GM19324 (cell line): ENCODE data around the gene PHYKPL.
"Not testable (repeated sequence)": the region's sequence is repeated elsewhere in the genome, so short reads cannot be mapped to it uniquely, and the experiment has no call there.

Experiments used
- ATAC-seq: cut with Tn5 transposase; IDR thresholded peaks from one replicate; pipeline ENCODE4 v1.9.1; 2021; ENCODE audit warnings: mild to moderate bottlenecking, moderate library complexity; ENCODE audit not compliant: unreplicated experiment, low FRiP score

Gene PHYKPL

DNA sequence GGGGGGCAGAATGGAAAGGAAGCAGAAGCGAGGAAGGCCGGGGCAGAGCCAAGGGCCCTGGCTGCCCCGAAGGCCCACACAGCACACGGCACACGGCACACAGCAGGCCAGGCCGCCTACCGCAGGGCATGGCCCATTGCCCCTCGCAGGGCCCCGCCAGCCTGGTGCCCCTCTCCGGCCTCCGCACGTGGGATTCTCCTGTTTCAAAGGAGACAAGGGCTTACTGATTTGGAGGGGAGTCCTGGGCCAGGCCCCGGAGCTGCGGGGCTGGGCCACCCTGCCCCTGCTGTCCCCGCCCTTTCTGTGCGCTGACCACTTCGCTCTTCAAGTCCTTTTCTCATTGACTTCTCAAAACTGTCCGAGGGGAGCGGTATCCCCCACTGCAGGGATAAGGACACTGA lies 7.7 kb upstream of the PHYKPL start:
- ATAC-seq = no peak

DNA sequence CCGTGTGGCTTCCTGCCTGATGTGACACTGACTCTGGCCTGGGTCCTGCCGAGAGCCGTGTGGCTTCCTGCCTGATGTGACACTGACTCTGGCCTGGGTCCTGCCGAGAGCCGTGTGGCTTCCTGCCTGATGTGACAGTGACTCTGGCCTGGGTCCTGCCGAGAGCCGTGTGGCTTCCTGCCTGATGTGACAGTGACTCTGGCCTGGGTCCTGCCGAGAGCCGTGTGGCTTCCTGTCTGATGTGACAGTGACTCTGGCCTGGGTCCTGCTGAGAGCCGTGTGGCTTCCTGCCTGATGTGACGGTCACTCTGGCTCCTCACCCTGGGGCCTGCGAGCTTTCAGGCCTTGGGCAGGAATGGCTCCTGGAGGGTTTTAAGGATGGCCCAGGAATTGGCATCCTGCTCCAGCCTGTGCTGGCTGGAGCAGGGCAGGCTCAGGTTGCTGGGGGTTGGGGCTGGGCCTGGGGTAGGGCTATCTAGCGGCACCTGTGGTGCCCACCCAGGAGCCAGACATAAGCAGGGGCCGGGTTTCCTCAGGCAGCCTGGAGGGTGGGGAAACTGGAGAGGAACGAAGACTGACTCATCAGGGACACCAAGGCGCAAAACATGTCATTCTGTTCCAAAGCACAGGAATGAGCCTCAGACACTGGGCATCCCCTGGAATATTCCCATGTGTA lies 7.2 kb upstream of the PHYKPL start:
- ATAC-seq = not testable (repeated sequence)

DNA sequence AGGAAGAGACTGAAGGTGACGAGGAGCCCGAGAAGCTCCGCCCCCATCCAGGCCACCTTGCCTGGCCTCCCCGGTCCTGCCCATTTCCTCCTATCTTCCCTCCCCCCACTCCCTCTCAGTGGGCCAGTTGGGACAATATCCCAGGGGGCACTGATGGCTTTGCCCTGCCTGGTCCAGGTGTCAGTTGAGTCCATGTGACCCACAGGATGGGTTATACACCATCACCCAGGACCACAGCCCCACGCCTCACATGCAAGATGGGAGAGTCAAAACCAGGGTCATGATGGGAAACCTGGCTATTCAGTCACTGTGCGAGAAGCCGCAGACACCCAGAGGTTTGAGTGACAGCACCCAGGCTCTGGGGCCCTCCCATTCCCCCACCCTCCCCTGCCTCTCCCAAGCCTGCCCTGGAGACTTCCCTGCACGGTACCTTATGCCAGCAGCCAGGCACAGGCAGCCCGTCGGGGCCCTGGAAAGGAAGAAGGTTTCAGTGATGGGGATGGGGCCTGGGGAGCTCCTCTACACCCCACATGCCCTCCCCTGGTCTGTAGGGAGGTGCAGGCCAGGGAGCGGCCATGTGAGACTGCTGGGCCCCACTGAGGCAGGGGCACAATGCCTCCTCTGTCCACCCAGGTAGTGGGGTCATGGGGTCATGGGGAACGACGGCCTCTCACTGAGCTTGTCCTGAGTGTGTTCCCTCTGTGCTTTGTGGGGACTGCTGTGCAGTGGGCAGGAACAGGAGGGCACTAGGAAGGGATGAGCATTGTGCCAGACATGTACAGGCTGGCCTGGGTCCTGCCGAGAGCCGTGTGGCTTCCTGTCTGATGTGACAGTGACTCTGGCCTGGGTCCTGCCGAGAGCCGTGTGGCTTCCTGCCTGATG lies 6.3 kb upstream of the PHYKPL start:
- ATAC-seq = no peak

DNA sequence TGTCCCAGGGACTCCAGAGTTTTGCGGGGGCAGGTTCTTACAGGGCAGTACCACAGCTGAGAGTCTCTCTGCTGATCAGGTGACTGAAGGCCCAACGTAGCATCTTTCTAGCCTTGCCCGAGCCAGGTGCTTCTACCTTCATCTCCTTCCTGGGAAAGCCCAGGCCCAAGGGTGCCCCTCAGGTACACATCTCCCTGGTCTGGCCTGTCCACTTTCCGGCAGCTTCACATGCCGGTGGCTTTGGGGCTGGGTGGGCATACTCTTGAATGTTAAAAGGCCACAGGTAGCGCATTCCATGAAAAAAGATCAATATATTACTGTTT lies 5.7 kb upstream of the PHYKPL start:
- no peak for ATAC-seq

DNA sequence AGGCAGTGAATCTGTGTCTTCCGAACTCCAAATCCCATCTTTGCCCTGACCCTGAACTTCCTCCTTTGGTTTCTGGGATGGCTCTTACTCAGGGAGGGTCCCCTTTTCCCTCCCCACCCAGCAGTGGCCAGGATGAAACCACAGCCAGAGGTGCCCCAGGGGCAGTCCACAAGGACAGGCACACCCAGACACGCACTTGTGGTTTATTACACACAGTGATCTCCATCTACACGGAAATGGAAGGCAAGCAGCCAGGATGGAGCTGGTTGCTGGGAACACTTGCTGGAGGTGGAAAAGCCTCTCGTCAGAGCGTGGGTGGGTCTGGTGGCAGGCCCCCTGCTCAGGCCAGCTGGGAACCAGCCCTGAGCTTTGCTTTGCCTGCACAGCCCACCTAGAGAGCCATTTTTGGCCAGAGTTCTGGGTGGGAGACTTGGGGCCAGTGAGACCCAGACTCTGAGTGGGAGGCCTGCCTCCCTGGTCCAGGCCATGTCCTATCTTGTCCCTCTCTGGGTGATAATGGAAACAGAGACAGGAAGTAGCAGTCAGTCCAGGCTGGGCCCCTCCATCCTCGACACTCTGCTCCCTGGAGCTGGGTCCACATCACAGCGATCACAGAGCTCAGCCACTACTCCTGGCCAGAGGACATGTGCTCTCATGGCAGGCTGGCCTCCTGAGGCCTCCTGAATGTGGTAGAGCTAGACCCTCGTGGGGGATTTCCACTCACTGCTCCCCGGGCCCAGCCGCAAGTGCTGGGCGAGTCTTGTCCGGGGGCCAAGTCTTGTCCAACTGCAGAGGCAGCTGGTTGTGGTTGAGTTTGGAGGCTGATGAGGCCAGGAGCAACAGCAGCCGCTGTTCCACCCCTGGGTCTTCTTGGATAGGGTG lies 5.1 kb upstream of the PHYKPL start:
- no peak for ATAC-seq

DNA sequence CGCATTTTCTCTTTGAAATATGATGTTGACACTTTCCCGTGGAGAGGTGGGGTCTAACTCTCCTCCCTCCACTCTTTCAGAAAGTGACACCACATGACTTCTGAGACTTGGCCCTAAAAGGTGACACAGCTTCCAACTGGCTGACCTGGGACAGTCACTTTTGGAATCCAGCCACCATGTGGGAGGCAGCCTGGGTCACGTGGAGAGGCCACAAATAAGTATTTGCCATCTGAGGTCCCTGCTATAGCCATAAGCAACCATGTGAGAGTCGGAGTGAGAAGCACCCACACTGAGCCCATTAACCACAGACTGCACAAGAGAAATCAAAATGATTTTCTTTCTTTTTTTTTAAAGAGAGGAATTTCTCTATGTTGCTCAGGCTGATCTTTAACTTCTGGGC lies 4.1 kb upstream of the PHYKPL start:
- no peak for ATAC-seq

DNA sequence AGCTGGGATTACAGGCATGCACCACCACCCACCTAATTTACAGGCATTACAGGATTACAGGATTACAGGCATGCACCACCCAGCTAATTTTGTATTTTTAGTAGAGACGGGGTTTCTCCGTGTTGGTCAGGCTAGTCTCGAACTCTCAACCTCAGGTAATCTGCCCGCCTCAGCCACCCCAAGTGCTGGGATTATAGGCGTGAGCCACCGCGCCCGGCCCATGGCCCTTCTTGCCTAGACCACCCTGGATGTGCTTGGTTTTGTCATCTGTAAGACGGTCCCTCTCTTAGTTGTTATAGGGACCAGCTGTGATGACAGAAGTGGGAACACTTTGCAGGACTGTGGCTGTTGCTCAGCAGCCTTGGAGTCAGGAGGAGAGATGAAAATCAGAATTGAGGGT lies 3.5 kb upstream of the PHYKPL start:
- ATAC-seq = no peak

DNA sequence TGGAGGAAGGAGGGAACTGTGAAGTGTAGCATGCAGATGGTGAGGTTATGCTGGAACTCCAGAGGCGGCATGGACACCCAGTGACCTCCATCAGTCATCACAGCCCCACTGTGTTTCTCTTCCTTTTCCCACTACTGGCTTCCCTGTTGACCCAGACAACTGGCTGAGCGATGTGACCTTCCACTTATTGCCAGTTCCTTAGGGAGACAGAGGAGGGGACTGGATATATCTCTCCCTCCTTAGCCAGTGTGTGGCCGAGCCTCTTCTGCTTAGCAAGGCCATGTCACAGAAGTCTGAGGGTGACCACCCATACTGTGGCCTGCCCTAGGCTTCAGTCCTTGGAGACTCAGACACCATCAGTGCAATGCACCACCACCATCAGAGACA lies 3.0 kb upstream of the PHYKPL start:
- ATAC-seq = no peak

DNA sequence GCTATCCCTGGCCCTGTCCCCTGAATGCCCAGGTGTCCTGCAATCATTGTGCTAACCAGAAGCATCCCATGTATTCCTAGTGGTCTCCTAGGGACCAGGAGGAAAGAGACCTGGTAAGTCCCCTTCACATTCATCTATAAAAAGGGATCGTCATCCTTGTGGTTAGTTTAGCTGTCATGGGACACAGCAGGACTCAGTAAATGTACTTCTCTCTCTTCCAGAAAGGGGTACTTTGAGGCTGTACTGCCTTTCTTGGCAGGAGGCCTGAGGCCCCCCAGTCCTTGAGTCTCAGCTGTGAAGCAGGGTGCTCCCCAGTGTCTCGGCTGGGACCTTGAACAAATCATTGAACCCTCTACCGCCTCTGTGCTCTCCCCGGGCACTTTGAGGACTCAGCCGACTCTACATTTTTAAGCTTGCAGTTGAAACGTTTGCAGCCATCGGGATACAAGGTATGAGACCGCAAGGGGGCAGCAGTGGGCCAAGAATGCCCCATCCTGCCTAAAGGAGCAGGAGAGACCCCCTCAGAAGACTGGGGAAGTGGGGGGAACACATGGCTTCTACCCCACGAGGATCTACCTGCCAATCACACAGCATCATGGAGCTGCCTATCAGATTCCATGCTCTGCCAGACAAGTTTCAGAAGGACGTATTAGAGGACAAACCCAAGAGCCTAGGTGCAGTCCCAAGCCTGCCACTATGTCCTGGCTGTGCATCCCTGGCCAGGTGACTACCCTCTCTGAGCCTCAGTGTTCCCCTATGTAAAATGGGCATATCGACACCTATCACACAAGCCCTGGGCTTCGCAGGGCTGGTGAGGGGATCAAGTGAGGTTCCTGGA lies 2.4 kb upstream of the PHYKPL start:
- ATAC-seq = no peak

DNA sequence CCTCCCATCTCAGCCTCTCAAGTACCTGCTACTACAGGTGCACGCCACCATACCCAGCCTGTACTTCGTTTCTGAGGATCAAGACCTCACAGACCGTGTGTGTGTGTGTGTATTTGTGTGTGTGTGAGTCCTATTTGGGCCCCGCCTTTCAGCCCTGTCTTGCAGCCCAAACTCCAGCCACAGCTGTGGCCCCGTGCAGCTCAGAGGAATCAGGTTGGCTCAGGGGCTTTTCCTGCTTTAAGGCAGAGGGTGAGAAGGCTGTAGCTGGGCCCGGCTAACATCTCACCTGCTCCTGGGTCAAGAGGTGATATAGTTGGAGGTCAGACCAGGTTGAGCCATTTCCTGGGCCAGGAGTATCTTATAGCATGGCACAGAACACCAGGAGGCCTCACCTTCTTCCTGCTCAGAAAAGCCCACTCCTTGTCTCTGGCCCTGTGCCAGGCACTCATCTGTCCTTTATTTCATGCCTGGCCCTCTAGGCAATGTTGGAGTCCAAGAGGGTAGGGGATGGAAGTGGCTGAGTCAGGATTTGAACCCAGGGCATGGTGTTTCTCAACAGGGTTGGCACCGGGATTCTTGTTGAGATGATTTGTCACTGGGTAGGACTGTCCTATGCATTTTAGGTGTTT lies 1.6 kb upstream of the PHYKPL start:
- ATAC-seq = no peak

DNA sequence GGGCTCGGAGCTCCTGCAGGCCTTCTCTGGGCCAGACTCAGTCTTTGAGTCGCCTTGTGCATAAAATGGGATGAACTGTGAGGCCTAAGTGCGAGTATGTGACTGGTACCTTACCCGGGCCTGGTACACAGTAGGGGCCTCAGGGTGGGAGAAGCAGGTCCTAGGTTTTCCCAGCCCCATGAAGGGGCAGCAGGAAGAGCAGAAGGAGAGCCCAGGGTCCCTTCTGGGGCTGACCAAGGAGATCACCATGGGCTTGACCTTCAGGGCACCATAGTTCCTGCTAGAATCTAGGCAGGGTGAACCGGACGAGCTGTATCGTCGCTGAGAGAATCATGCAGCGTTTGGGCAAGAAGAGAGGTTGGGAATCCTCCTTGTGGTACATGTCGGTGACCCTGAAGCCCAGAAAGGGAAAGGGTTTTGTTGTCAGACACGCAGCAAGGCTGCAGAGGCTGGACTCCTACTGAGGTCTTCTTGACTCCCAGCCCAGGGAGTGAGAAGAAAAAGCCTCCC lies 373 bp upstream of the PHYKPL start:
- no peak for ATAC-seq

DNA sequence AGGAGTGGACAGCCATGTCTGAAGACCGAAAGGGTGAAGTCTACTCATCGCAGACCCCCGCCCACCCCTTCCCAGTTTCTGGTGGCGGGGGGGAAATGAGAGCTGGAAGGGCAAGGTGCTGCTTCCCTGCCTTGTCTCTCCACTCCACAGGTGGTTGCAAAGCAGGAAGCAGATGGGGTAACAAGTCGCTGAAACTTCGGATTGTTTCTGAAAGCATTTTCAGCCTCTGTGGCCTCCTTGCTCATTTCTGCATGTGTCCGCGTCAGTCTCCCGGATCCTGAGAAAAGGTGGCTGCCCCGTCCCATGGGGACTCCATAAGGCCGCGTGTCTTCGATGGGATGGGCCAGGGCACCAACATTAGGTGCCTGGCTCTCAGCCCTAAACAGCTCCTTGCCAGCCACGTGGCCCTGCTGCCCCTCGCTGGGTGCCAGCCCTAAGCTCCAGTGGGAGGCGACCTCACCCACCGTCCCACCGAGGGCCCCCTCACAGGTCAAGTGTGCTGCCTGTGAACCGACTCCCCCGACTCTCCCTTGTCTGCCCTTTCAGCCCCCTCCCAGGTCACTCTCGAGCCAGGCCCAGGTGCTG lies 971 bp downstream of the PHYKPL start:
- ATAC-seq = no peak

DNA sequence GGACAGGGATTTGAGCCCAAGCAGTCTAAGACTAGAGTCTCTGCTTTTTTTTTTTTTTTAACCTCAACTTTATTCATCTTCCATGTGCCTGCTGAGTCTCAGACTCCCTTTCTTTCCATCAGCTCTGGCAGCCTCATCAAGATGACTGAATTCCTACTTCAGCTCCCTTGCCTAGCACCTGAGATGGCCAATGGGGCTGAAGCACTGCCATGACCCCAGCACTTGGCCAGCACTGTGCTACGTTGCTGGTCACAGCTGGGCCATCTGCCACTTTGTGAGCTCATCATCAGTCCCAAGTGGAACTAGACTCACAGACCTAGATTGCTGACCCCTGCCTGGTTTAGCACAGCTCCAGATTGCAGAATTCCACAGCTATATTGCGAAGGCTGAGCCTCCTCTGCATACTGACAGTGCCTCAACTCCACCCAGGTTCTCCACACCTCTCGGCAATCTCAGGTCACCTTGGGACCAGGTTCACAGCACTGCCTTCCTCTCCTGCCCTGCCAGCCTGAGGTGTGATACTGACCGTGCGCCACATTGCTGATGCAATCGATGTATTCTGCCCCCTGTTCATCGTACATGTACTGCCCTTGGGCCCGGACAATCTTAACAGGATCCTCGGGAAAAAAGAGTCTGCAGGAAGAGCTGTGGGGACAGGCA lies 1.6 kb downstream of the PHYKPL start:
- no peak for ATAC-seq

DNA sequence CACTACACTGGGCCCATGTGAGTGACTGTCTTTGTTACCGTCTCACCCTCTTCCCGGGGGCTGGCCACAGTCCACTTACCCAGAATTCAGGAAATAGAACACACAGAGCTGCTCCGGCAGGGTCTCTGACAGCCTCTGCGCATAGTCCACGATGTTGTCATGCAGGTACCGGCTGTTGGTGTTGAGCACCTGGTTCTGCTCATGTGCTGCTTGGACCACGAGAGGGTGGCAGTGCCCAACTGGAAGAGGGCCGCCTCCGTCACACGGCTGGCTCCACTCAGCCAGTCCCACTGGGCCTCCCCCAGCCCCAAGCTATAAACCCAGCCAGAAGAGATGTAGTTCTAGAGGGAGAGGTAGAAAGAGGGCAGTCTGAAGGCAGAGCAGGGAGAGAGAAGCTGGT lies 2.7 kb downstream of the PHYKPL start:
- no peak for ATAC-seq

DNA sequence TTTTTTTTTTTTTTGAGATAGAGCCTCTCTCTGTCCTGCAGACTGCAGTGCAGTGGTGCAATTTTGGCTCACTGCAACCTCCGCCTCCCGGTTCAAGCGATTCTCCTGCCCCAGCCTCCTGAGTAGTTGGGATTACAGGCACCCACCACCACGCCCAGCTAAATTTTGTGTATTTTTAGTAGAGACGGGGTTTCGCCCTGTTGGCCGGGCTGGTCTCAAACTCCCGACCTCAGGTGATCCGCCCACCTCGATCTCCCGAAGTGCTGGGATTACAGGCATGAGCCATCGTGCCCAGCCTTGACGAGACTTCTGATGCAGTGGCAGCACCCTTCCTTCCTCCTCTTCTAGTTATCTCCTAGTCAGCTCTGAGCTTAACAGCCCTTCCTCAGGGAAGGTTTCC lies 3.5 kb downstream of the PHYKPL start:
- not testable (repeated sequence) for ATAC-seq

DNA sequence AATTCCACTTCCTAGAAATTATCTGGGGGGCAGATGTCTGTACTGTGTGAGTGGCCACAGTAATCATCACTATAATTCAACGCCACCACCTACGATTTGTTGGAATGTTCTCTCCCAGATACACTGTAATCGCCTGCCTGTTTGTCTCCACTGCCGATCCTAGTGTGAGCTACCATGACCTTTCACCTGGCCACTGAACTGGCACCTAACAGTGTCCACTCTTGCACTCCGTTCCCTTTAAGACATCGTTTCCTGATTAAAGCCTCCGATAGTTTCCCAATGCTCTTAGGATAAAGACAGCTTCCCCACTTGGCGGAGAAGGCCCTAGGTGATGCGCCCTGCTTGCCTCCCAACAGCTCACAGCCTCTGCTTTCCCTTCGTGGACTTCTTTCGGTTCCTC lies 4.0 kb downstream of the PHYKPL start:
- ATAC-seq = no peak

DNA sequence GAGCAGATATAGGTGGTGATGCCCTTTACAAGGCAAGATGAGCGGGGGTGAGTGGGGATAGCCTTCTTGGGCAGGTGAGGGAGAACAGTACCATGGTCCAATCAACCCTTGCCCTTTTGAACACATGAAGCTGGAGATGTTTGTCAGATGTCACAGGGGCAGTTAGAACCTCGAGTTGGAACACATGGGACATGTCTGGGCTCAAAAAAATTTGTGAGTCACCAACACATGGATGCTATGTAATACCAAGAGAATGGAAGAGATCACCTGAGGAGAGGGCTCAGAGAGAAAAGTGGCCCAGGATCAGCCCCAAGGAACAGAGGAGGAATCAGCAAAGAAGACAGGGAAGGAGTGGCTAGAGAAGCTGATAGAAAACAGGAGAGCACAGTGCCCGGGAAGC lies 4.7 kb downstream of the PHYKPL start:
- ATAC-seq = no peak

DNA sequence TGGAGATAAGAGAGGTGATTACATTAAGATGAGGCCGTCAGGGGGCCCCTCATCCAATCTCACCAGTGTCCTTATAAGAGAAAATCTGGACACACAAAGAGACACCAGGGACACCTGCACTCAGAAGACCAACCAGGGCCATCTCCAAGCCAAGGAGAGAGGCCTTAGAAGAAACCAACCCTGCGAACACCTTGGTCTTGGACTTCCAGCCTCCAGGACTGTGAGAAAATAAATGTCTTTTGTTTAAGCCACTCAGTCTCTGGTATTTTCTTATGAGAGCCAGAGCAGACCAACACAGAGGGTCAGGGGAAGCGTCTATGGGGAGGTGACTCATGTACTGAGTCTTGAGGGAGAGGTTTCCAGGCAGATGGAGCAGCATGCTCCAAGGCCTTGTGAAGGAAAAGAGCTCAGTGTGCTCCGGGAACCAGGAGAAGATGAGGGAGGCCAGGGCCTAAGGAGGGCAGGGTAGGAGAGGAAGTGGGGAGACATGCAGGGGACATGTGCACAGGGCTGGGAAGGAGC lies 5.4 kb downstream of the PHYKPL start:
- ATAC-seq = no peak

DNA sequence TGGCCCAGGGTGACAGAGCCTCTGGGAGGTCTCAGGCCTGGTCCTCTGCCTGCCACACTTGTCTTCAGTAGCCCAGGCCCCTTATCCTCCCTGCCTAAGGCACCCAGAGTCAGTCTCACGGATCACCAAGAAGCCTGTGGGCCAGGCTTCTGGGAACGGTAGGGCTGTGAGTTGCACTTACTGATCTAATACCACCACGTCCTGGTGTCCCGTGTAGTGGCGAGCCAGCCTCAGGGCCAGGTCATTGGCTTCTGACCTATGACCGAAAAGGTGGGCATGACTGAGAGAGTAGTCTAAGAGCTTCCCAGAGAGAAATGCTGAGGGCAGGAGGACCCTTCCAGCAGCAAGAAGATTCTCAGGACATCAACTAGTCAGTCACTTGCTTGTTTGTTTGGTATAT lies 7.4 kb downstream of the PHYKPL start:
- ATAC-seq = no peak
